ENCODE measurements around the gene QTRT2. TPM values are rescaled to one million over a fixed set of nuclear protein-coding genes. Genes with fewer than 3 reads are reported as not detected.

Gene QTRT2
- total RNA-seq, 4 donors from 2014 or later = 7.2 to 18.3 (median 14.7) TPM

GRCh38 chr3:114108137-114108536, 51.6 kb downstream of the QTRT2 start:
- Histone ChIP-seq H3K4me1 (no peaks in the 10 kb centered on the region), H3K4me3 (no peak overlapping the region), H3K27ac (no peak overlapping the region), H3K36me3 (no peaks in the 10 kb centered on the region), H3K27me3 (no peaks in the 10 kb centered on the region), H3K9me3 (no peaks in the 10 kb centered on the region)
- 87 to 90% methylated on average over 2 to 8 of the region's 8 CpGs for WGBS, 2 donors (ENCODE audit: low coverage in 1 of 2)
- no peak for DNase-seq
- in situ Hi-C loops (cut with MboI; ENCODE audit: low pct_ligation_motif_present in 1 of 4, low pct_unique_long_range_greater_than_20kb in 1 of 4, low sequenced_read_pairs in 3 of 4) = no loop called here
- TF ChIP-seq POLR2A (IDR thresholded peaks at IDR 0.05) = no peak
- TF ChIP-seq, protein P1, sequence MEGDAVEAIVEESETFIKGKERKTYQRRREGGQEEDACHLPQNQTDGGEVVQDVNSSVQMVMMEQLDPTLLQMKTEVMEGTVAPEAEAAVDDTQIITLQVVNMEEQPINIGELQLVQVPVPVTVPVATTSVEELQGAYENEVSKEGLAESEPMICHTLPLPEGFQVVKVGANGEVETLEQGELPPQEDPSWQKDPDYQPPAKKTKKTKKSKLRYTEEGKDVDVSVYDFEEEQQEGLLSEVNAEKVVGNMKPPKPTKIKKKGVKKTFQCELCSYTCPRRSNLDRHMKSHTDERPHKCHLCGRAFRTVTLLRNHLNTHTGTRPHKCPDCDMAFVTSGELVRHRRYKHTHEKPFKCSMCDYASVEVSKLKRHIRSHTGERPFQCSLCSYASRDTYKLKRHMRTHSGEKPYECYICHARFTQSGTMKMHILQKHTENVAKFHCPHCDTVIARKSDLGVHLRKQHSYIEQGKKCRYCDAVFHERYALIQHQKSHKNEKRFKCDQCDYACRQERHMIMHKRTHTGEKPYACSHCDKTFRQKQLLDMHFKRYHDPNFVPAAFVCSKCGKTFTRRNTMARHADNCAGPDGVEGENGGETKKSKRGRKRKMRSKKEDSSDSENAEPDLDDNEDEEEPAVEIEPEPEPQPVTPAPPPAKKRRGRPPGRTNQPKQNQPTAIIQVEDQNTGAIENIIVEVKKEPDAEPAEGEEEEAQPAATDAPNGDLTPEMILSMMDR (IDR thresholded peaks at IDR 0.05) = no peak
- no peak for TF ChIP-seq POLR2AphosphoS5 (IDR thresholded peaks at IDR 0.05)
- TF ChIP-seq EP300 (IDR thresholded peaks at IDR 0.05; ENCODE audit: low read depth) = no peak
- intact Hi-C loops (cut with DNase I; ENCODE audit: low total_unique reads) = no loop called here

GRCh38 chr3:114110439-114110838, 53.9 kb downstream of the QTRT2 start:
- H3K27ac ChIP-seq = no peak overlapping the region
- no peak overlapping the region for H3K4me3 ChIP-seq
- TF ChIP-seq POLR2A (IDR thresholded peaks at IDR 0.05) = no peak
- TF ChIP-seq, protein P1 (IDR thresholded peaks at IDR 0.05) = no peak
- TF ChIP-seq EP300 (IDR thresholded peaks at IDR 0.05; ENCODE audit: low read depth) = no peak
- no peak for TF ChIP-seq POLR2AphosphoS5 (IDR thresholded peaks at IDR 0.05)
- WGBS, 2 donors (ENCODE audit: low coverage in 1 of 2) = 80 to 91% methylated on average over 2 to 5 of the region's 5 CpGs
- DNase-seq = no peak
- no peaks in the 10 kb centered on the region for H3K36me3 ChIP-seq
- H3K4me1 ChIP-seq = no peaks in the 10 kb centered on the region
- in situ Hi-C loops (cut with MboI; ENCODE audit: low pct_ligation_motif_present in 1 of 4, low pct_unique_long_range_greater_than_20kb in 1 of 4, low sequenced_read_pairs in 3 of 4) (no loop called here), intact Hi-C loops (cut with DNase I; ENCODE audit: low total_unique reads) (no loop called here)
- no peaks in the 10 kb centered on the region for H3K9me3 ChIP-seq
- H3K27me3 ChIP-seq = no peaks in the 10 kb centered on the region

- WGBS, 2 donors (ENCODE audit: low coverage in 1 of 2) = 81 to 93% methylated on average over 2 to 3 of the region's 3 CpGs
These were observed 54.7 kb downstream of the QTRT2 start for GRCh38 chr3:114111060-114111770.

GRCh38 chr3:114112696-114113095, 56.2 kb downstream of the QTRT2 start:
- in situ Hi-C loops (cut with MboI; ENCODE audit: low pct_ligation_motif_present in 1 of 4, low pct_unique_long_range_greater_than_20kb in 1 of 4, low sequenced_read_pairs in 3 of 4) (no loop called here), intact Hi-C loops (cut with DNase I; ENCODE audit: low total_unique reads) (no loop called here)
- TF ChIP-seq POLR2A (IDR thresholded peaks at IDR 0.05) = no peak
- no peak for TF ChIP-seq POLR2AphosphoS5 (IDR thresholded peaks at IDR 0.05)
- TF ChIP-seq, protein P1 (IDR thresholded peaks at IDR 0.05) = no peak
- TF ChIP-seq EP300 (IDR thresholded peaks at IDR 0.05; ENCODE audit: low read depth) = no peak
- DNase-seq = no peak
- 84% methylated on average over 3 to 6 of the region's 6 CpGs for WGBS, 2 donors (ENCODE audit: low coverage in 1 of 2)
- H3K9me3 ChIP-seq = no peaks in the 10 kb centered on the region
- no peaks in the 10 kb centered on the region for H3K4me1 ChIP-seq
- H3K27me3 ChIP-seq = no peaks in the 10 kb centered on the region
- no peaks in the 10 kb centered on the region for H3K36me3 ChIP-seq
- no peak overlapping the region for H3K4me3 ChIP-seq
- H3K27ac ChIP-seq = no peak overlapping the region

More at GRCh38 chr3:114111060-114111770, 54.7 kb downstream of the QTRT2 start:
- TF ChIP-seq, protein P1 (IDR thresholded peaks at IDR 0.05) = no peak
- TF ChIP-seq EP300 (IDR thresholded peaks at IDR 0.05; ENCODE audit: low read depth) (no peak), POLR2A (IDR thresholded peaks at IDR 0.05) (no peak), POLR2AphosphoS5 (IDR thresholded peaks at IDR 0.05) (no peak)
- no peak for DNase-seq
- Histone ChIP-seq H3K4me3 (no peak overlapping the region), H3K27ac (no peak overlapping the region), H3K36me3 (no peaks in the 10 kb centered on the region), H3K27me3 (no peaks in the 10 kb centered on the region), H3K9me3 (no peaks in the 10 kb centered on the region), H3K4me1 (no peaks in the 10 kb centered on the region)
- intact Hi-C loops (cut with DNase I; ENCODE audit: low total_unique reads) (no loop called here), in situ Hi-C loops (cut with MboI; ENCODE audit: low pct_ligation_motif_present in 1 of 4, low pct_unique_long_range_greater_than_20kb in 1 of 4, low sequenced_read_pairs in 3 of 4) (no loop called here)
